Measurements from ENCODE around the gene FAM163B.

FAM163B gene

DNA sequence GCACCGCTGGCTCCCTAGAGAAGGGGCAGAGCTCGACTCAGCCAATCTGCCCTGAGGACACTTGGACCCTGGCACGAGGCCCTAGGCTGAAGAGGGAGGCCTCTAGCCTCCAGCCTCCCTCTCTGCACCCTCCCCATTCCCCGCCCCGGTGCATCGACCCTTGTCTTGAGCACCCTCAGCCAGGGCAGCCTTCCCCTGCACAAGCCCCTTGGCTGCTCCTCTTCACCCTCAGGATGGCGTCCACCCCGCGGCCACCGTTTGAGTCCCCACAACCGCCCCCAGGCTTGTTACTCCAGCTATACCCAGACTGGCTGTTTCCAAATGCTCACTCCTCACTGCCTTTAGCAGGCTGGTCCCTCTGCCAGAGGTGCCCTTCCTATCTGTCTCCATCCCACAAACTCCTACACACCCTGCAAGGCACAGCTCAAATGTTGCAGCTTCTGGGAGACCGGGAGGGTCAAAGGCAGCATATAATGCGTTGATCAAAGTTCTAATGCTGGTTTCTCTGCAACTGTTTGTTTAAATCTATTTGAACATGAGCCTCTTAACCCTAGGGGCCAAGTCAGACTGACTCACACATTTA is 6.5 kb upstream of the FAM163B start:
- no peak for DNase-seq (ENCODE audit: low read depth)

DNA sequence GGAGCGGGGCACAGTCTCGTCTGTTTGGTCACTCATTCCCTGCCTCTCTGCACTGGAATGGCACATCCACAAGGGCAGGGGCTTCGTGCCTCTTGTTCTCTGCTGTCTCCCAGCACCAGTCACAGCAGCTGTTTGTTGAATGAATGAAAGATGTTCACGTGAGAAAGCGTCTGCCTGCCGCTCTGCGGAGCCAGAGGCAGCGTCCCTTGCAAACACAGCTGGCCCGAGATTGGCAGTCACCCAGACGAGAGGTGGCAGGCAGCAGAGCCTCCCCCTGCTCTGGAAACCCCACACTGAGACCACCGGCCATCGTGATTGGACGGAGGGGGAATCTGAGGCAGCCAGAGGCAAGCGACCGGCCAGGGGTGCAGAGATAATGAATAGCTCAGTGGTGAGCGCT is 6.0 kb upstream of the FAM163B start:
- no peak for DNase-seq (ENCODE audit: low read depth)

DNA sequence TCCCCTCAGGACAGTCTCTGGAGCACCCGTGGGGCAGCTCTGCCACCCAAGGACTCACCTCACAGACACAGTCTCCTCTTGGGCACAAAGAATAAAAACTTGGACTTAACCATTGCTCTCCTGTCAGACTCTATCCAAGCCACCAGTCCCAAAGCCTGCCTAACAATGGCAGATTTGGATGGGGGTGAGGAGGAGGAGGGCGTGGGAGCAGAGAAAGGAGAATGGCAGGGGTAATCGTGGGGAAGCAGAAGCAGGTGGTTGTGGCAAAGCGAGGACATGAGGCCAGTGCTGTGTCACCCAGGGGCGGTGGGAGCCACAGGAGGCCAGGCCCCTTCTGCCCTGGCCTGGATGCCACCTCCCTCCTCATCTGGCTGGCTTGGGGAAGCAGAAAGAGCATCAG is 5.5 kb upstream of the FAM163B start:
- DNase-seq (ENCODE audit: low read depth): no peak

DNA sequence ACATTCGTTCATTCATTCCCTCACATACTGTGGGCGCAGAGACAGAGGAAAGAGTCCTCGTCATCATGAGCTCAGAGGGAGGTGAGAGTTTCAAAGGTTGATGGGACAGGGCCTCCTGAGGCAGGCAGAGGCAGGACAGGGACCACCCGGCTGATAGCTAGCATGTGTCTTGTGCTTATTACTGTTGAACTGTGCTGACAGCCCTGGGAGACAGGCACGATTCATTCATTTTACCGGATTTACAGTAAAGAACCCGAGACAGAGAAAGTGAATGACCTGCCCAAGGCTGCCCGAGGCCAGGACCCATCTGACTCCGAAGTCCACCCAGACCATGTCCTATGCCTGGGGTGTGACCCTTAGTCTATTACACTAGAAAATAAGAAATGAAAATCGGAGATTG is 4.9 kb upstream of the FAM163B start:
- no peak for DNase-seq (ENCODE audit: low read depth)

DNA sequence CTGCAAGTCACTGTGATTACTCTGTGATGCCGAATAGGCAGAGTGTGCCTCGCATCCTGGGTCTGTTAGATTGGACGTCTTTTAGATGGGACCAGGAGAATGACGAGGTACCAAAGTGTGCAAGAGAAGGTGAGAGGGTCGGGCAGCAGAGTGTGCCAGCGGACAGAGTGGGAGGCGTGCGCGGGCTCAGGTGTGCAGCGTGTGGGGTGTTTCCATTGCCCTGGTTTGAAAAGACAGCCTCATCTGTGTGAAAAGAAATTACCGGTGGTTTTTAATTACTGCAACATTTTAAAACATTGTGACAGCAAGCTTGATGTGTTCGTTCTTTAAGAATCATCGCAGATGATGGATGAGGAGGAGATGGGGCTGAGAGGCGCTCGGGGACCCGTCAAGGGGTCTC is 4.2 kb upstream of the FAM163B start:
- no peak for DNase-seq (ENCODE audit: low read depth)

DNA sequence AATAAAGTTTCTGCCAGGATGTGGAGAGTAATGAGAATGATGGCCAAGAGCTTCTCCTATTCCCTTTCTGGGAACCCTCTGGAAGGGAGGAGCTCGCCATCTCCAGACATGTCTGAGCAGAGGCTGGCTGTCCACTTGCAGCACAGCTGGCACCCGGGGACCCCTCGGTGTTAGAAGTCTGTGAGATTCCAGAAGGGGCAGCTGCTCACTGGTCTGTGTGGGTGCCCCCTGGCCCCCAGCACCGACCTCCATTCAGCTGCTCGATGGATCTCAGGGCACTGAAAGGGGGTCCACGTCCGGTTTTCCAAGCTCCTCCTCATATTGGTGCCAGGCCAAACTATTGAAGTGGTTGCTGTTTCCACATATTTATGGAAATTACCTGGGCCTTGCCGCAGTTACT is 3.6 kb upstream of the FAM163B start:
- no peak for DNase-seq (ENCODE audit: low read depth)

DNA sequence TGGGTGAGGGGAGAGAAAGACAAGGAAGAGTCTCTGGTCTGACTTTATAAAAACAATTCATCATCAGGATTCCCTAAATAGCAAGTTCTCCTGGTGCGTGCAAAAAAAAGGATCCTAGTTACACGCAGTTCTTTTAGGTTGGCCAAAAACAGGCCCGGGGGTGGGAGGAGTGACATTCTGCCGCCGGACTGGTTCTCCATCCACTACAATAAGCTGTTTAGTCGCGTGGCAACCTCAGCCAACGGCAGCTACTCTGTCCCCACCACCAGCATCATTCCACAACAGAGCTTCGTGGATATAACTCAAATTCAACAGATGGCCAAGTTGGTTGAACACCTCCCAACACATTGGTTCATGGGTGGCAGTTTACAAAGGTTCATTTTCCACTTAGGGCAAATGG is 2.9 kb upstream of the FAM163B start:
- DNase-seq (ENCODE audit: low read depth): no peak

DNA sequence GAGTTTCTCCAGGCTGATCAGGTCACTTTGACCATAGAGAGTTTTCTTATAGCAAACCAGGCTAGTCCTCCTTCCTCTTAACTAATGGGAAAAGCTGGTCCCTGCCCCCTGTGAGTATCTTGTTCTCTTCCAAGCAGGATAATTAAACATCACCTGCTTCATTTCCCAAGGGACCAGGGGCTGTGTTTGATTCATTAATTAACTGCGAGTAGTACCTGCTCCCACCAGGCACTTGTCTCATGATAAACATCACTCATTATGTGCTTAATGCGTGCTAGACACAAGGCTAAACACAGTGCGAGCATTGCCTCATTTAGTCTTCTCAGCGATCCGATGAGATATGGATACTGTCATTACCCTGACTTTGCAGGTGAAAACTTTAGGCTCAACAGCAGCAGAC is 1.7 kb upstream of the FAM163B start:
- DNase-seq (ENCODE audit: low read depth): no peak

DNA sequence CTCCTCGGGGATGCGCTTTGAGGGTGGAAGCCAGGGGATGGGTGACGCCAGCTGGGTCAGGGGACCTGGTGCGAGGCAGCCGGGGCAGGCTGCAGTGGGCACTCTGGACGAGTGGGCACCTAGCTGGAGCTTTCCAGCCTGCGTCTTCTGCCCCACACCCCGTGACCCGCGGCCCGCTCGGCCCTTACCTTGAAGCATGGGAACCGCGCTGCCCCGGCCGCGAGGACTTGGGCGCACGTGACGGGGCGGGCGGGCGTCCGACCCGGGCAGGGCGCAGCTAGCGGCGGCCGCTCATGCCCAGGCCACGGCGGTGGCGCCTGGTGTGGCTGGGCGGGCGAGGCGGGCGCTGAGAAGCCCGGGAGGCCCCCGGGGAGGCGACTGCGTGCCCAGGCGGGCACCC is 300 bp downstream of the FAM163B start:
- no peak for DNase-seq (ENCODE audit: low read depth)

DNA sequence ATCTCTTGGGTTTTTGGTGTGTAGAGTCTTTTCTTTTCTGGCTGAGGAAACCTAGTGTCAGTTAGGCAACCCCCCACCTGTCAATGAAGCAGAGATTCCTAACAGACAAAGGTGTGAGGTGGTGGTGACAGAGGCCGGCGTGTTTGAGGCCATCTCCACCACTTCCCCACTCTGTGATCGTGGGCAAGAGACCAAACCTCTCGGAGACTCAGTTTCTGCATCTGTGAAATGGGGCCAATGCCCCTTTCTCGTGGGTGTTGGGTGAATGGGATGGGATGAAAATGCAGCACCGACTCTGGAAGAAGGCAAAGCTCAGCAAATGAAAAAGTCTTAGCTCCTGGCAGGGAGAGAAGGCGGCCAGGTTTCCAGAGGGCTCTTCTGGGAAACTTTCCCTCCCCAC is 807 bp downstream of the FAM163B start:
- DNase-seq (ENCODE audit: low read depth): no peak

DNA sequence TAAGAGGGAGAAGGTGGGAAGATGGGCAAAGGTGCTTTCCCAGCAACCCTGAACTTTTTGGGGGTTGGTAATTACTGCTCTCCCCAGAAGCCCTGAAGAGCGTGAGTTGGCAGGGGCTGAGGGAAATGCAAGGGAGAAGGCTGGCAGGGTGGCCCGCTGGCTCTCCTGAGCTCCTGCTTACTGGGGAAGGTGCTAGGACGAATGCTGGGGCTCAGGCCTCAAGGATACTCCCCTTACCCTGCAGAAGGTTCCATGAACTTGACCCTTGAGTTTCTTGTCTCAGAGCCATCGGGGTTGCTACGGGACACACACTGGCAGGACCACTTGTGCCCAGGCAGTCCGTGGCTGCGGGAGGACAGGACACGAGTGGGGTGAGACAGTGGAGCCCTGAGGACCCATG is 1.2 kb downstream of the FAM163B start:
- DNase-seq (ENCODE audit: low read depth): no peak

DNA sequence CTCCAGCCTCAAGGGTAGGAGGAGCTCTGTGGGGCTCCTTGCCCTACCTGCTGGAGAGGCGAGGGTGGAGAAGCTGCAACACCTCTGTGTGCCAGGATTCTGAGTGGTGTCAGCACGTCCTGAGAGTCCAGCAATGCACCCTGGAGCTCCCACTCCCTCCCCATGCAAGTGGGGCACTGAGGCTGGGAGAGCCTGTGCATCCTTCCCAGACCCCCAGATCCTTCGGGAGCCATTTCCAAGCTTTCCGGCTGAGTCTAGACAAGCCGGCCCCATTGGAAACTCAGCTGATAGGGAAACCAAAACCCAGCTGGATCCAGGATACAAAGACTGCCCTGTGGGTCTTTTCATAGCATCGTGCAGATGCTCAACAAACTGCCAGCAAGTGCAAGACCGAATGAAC is 1.8 kb downstream of the FAM163B start:
- no peak for DNase-seq (ENCODE audit: low read depth)

DNA sequence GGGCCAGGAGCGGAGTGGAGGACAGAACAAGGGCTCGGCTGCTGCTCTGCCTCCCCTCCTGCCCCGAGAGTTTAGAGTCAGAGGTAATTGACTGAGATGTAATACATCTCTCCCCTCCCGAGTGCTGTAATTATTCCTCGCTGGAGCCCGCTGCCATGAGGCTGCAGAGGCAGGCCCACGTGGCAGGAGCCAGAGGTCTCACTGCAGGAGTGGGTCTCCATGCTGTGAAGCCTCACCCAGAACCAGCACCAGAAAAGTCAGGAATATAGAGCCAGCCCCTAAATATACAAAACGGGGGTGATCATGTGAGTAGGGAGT is 2.5 kb downstream of the FAM163B start:
- no peak for DNase-seq (ENCODE audit: low read depth)

DNA sequence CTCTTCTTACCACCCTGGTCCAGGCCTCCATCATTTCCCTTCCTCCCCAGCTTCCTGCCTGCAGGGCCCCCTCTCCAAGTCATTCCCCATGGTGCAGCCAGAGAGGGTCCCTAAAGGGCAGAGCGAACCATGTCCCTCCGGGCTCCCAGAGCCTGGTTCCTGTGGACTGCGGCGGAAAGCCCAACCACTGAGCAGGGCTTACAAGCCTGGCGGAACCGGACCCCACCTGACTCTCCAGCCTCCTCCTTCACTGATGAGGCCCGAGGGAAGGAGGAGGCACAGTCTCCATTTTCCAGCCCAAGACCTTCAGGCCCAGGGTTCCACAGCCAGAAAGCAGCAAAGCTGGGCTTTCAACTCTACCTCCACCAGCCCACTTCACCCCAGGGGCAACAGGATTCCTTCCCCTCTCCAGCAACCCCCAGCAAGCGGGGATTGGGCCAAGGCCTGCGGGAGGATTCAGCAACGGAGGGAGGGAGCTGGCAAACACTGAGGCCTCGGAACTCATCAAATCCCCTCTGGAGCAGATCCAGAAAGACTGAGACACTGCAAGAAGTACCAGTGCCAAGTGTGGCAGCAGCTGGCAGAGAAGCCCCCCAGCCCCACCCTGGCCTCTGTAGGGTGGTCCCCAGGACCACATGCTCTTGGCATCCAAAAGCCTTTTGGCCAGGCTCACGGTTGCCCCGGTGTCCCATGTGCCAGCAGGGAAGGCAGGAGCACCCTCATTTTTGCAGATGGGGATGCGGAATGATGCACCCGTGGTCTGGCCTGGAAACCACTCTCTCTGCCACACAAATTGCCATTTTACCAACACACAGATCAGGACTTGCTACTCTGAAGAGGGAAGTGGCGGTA is 3.1 kb downstream of the FAM163B start:
- DNase-seq (ENCODE audit: low read depth): no peak

DNA sequence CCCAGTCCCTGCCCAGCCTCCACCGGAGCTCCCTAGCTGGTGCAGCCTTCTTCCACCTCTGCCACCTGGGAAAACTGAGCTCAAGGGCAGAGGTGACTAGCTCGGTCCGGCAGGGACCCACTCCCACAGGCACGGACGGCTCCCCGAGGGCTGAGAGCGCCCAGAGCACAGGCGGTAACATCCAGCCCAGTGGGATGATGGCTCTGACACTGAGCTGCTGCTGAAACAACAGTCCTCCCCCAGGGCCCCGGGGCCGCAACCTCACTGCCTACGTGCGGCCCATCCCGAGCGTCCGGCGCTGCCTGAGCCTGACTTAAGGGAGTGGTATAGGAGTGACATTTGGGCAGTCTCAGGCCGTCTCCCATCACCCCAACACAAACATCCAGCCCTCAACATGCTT is 3.7 kb downstream of the FAM163B start:
- DNase-seq (ENCODE audit: low read depth): no peak

DNA sequence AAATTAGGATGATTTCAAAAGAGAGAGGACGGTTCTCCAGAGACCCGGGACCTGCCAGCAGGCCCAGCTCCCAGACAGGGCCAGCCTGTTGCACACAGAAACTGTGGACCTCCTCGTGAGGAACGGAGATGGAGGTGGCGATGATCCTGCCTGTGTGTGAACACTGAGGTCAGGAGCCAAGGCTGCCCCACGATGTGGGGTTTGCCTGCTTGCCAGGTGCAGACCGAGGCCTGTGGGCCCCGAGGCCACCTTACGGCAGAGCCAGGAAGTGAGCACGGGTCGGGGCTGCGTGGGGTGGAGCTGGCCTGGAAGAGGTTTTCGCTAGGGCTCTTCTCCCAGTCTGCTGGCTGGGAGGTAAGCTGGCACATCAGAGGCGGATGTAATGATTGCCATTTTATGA is 4.3 kb downstream of the FAM163B start:
- DNase-seq (ENCODE audit: low read depth): no peak

DNA sequence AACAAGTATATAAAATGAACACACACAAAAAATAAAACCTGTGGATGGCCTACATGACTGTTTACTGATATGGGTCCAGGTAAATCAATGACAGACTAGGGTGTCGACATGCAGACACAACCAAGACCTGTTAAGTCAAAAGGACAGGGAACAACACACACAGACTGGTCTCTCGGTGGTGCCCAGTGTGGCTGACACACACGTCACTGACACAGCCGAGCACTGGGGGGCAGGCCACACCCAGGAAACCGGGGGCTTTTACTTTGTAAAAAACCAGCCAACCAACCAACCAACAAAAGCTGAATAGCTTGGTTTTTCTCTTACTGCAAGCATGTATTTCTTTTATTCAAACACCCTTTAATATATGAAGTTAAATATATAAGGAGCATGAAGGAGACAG is 5.0 kb downstream of the FAM163B start:
- no peak for DNase-seq (ENCODE audit: low read depth)

DNA sequence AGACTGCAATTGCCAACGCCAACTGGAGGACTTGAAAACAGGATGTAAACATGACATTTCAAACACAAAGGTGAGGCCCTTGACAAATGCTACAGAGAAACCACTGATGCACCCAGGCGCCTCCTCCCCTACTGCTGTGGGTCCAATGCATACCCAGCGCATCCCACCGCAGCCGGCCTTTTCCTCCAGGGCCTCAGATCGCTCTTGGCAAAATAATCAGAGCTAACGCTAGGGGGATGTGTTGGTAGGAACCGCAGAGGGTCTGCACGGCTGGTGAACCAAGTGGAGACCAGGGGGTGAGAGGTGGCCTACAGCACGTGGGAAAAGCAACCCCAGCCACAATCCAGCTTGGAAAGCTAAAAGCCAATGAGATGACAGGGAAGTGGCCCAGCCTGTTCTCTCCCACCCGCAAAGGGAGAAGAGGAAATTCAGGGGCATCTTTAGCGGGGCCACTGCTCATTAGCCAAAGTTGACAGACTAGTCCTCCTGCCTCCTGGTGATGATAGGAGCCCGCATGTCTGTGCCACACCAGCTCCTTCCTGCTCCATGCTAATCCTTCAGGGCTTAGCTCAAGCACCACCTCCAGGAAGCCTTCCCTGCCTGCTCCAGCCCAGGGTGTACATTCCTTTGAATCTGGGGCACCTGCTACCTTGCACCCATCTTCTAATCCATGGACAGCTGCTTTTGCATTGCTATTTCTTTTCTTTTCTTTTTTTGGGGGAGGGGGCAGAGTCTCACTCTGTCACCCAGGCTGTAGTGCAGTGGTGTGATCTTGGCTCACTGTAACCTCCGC is 5.9 kb downstream of the FAM163B start:
- no peak for DNase-seq (ENCODE audit: low read depth)

DNA sequence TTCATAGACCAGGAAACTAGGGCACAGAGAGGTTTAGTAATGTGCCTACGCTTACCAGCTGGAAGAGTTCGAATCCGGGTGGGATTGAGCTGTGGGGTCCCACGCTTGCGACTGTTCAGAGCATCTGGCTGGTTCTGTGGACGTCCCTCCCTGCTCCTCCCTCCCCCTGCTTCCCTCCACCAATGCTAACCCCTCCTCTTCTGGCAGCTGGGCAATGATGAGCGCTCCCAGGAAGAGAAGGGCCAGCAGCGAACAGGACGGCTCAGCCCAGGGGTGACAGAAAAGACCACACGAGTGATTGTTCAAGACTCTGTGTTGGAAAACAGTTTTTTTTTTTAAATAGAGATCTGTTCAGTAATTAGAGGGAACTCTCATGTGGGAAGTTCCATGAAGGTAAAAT is 6.9 kb downstream of the FAM163B start:
- no peak for DNase-seq (ENCODE audit: low read depth)

DNA sequence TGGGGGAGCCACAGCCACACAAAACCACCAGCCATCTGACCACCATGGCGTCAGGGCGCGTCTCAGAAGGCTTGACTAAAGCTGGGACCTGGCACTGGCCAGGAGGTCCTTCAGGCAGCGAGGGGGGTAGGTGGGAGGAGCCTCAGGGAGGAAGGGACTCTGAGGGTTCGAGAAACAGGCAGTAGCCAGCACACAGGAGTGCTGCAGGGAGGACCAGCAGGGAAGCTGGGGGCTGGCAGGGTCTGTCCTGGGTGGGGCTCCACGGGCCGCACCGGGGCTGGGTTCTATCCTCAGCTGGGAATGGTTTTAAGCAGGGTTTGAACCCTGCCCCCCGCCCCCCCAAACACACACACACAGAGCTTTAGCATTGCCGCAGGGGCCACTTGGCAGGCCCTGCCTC is 7.4 kb downstream of the FAM163B start:
- no peak for DNase-seq (ENCODE audit: low read depth)

DNA sequence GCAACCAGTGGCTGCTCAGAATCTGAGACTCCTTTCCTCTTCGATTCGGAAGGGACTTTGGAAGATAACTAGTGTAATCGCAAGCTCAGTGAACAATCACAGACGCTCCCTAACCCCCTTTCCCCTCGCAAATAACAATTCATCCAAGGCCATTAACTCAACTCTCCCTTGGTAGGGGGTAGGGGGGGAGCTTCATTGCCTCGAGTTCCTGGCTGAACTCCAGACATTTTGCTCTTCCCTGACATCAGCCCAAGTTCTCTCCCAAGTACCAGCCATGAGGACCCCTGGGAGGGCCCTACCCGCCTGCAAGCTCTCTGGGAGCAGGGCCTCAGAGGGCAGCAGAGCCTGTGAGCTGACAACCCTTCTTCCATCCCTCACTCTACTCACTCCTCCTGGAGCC is 8.4 kb downstream of the FAM163B start:
- DNase-seq (ENCODE audit: low read depth): no peak

DNA sequence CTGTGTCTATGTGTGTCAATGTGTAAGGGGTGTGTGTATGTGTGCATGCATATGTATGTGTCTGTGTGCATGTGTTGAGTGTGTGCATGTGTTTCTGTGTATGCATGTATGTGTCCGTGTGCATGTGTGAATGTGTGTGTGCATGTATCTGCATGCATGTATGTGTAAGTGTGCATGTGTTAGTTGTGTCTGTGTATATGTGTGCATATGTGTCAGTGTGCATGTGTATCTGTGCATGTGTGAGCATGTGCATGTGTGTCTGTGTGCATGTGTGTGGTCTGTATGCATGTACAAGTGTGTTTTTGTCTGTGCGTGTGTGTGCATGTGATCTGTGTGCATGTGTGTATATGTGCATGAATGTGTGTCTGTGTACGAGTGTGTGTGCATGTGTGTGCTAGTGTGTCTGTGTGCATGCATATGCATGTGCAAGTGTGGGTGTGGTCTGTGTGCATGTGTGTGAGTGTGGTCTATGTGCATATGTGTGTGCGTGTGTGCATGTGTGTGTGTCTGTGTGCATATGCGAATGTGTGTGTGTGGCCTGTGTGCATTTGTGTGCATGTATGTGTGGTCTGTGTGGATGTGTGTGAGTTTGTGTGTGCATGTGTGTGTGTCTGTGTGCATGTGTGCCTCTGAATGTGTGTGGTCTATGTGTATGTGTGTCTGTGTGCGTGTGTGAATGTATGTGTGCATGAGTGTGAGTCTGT is 9.6 kb downstream of the FAM163B start:
- DNase-seq (ENCODE audit: low read depth): no peak

DNA sequence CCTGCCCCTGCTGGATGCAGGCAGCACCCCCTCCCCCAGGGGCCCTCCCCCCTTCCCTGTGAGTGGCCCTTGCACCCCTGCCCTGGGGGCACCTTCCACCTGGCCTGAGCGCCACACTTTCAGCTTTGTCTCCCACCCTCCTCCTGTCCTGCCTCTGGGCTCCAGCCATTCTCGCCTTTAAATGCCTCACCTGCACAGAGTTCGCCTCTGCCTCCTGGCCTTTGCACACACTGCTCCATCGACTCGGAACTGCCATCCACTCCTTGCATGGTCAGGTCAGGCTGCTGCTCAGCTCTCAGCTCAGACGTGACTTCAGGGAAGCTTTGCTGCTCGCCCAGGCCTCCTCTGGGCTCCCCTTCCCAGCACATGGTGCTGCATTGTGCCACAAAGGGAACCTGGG is 10.2 kb downstream of the FAM163B start:
- no peak for DNase-seq (ENCODE audit: low read depth)
